Stimulated activated CD4-positive, alpha-beta T cell treated with anti-CD3 and anti-CD28 coated beads, TNF-alpha, amount 100 ng/mL, for 1 hour (primary cell): Measurements from ENCODE around the gene SCTR.

Experiments
- DNase-seq, 3 donors: peaks; one replicate each; pipeline ENCODE4 v3.0.0-alpha.2; 2020; ENCODE audit warnings: low read depth in 3 of 3, low spot score in 1 of 3

Gene SCTR

GRCh38 chr2:119488245-119489214, 35.8 kb downstream of the SCTR start:
- no peak for DNase-seq

- no peak for DNase-seq
Measured at GRCh38 chr2:119487434-119488244, 36.6 kb downstream of the SCTR start.

- no peak for DNase-seq
Measured at GRCh38 chr2:119486886-119487285, 37.4 kb downstream of the SCTR start.

- DNase-seq, result no peak
Measured at GRCh38 chr2:119486196-119486827, 38.0 kb downstream of the SCTR start.

GRCh38 chr2:119485336-119486110, 38.8 kb downstream of the SCTR start:
- no peak for DNase-seq

- no peak for DNase-seq
Measured at GRCh38 chr2:119484834-119485233, 39.4 kb downstream of the SCTR start.

- DNase-seq, result no peak
Measured at GRCh38 chr2:119483896-119484718, 40.2 kb downstream of the SCTR start.

- no peak for DNase-seq
Measured at GRCh38 chr2:119483395-119483753, 40.9 kb downstream of the SCTR start.

GRCh38 chr2:119482481-119483394, 41.5 kb downstream of the SCTR start:
- DNase-seq, result no peak

- DNase-seq, result no peak
Measured at GRCh38 chr2:119481501-119482455, 42.5 kb downstream of the SCTR start.

- no peak for DNase-seq
Measured at GRCh38 chr2:119480718-119481142, 43.6 kb downstream of the SCTR start.

- no peak for DNase-seq
Measured at GRCh38 chr2:119480184-119480583, 44.1 kb downstream of the SCTR start.

- no peak for DNase-seq
Measured at GRCh38 chr2:119478978-119479295, 45.3 kb downstream of the SCTR start.

GRCh38 chr2:119478188-119478977, 45.9 kb downstream of the SCTR start:
- DNase-seq, result no peak

GRCh38 chr2:119477113-119477505, 47.2 kb downstream of the SCTR start:
- DNase-seq, result no peak

GRCh38 chr2:119476301-119477112, 47.8 kb downstream of the SCTR start:
- no peak for DNase-seq
